DMS114 treated with DMSO at 0.1 percent for 48 hours (cell line): Measurements from ENCODE around the gene ZNF488.

Experiments used
- DNase-seq: peaks from one replicate; lab custom pipeline; 2025; ENCODE audit not compliant: unreplicated experiment; lab: John Stamatoyannopoulos, UW

The ZNF488 gene

DNA sequence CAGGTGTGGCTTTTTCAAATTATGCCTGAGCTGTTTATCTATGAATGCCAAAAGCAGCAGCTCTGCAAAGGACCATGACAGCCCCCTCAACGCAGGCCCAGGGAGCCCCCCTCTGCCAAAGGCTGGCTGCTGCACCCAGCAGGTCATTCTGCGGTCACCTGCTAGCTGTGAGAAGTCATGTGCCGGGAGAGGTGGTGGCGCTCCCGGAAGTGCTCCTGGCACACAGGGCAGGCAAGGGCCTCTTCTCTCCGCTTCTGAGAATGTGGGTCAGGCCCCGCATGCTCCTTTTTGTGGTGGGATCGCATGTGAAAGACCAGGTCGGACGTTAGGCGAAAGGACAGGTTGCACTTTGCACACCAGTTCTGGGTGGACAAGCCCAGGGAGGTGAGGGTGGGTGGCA is 16.4 kb downstream of the ZNF488 start:
- DNase-seq, result no peak

DNA sequence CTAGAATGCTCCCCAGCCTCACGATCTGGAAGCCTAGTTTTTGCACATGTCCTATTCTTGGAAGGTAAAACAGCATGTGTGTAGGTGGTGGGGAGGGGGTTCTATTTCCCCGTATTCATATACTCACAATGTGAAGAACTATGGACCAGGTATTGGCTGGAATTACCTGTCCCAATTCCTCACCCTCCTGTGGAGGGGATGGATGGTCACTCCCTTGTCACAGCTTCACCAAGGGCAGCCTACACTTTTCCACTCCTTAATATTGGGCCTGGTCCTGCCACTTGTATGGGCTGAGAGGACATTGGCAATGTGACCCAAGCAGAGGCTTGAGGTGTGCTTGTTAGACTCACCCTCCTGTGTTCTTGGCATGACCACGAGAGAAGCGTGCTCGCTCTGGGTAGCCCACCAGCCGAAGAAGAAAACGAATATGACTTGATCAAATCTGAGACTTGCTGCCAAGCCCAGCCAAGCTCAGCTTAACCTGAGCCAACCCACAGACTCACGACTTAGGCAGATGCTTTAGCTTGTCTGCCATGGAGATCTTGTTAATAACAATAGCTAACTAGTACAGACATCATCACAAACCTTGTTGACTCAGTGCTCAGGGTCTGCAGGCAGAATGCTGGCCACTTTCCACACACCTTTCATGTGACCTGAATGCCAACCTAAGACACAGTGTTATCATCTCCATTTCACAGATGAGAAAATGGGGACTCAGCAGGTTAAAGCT is 17.2 kb downstream of the ZNF488 start:
- no peak for DNase-seq

DNA sequence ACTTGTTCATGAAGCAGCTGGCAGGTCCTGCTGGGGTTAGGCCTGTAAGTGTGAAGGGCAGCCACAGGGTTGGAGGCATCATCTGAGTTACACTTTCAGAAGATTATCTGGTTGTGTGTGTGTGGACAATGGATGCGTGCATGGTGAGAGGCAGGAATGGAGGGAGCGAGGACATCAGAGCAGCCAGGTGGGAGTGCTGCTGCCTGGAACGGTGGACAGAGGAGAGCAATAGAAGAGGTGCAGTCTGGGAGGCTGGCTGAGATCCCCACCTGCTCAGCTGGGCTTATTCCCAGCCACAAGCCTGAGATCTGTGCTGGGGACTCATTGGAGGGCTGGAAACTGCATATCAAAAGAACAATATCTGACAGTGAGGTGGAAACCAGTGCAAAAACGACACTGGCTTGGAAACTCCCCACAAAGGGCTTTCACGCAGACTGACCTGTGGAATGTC is 17.9 kb downstream of the ZNF488 start:
- no peak for DNase-seq

DNA sequence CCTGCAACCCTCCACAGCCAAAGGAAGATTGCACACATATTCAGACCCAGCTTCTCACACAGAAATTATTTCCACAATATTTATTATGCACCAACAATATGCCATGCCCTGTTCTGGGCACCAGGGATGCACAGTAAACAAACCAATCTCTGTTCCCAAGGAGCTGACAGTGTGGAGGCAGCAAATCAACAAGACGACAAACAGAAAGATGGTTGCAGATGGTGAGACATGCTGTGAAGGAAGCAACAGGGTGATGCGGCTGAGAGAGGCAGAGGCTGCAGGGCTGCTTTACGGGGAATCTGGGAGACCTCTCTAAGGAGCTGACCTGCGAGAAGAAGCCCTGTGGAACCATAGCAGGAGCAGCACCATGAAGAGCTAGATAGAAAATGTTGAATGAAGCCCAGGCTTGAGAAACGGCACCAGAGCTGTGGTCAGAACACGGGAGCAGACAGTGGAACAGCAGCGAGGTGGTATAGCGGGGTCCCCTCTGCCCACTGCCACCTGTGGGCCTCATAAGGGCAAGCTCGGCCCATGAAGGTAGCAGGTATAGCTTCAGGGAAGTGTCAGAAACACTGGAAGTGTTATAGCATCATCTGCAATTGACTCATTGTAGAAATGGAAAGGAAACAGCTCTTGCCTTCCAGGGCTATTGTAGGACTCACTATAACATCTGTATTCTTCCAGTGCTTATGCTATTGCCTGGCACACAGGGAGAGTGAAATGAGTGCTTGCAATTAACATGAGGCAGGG is 18.5 kb downstream of the ZNF488 start:
- DNase-seq, result no peak

DNA sequence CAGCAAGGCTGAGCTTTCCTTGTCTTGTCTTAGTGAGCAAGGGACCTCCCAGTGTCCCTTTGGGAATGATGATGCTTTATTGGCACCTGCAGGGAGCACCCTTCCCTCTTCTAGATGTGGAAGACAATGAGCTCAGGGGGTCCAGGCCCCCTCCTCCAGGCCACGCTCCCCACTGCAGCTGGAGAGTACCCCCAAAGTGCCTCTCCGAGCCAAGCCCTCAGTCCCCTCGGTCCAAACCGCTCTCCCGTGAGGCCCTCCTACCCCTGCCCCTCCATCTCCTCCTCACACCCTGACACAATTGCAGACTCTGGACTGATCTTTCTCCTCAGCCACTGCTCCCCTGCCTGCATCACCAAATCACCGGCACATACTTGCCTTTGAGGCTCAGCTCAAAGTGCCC is 19.2 kb downstream of the ZNF488 start:
- no peak for DNase-seq

DNA sequence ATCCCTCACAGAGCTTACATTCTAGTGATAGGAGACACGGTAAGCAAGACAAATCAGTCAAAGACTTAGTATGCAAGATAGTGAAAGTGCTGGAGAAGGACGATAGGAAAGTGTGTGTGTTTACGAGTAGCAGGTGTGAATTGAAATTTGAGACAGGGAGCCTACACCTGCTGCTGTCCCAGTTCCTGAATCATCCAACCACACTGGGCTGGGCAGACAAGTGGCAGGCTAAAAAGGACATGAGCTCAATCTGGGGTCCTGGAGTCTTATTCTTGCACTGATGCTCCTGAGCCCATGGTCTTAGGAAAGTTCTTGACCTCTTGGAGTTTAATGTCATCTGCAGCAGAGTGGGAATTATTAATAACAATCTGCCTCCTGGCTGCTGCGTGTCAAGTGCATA is 19.7 kb downstream of the ZNF488 start:
- no peak for DNase-seq

DNA sequence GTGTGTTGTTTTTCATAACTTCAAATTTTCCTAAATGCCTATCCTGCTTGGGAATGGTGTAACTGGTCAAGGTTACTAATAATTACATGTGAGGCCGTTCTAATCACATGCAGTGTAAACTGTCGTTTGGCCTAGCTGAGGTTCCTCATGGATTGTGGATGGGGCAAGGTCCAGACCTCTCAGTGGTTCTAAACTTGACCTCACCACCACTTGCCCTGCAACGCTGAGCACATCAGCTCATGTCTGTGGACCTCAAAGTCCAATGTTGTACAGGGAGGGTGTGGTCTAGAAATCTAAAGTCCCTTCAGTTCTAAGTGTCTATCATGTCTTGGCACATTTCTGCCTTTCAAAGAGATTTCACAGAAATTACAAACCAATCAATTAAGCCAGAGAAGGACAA is 20.3 kb downstream of the ZNF488 start:
- DNase-seq, result no peak

DNA sequence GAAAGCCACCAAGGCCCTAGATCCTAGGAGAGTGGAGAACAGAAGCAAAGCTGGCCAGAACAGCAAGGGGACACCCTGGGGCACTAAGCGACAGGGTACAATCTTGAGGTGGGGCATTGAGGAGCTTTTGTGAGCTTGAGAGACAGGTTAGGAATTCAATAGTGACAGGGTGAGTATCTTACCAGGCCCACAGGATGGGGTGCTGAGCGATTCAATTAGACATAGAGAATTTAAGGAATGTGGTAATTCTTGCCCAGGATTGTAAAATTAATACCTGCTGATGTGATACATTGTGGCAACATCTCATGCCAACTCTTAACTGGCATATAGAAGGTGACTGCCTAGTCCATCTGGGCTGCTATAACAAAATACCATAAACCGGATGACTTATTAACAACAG is 21.9 kb downstream of the ZNF488 start:
- no peak for DNase-seq

DNA sequence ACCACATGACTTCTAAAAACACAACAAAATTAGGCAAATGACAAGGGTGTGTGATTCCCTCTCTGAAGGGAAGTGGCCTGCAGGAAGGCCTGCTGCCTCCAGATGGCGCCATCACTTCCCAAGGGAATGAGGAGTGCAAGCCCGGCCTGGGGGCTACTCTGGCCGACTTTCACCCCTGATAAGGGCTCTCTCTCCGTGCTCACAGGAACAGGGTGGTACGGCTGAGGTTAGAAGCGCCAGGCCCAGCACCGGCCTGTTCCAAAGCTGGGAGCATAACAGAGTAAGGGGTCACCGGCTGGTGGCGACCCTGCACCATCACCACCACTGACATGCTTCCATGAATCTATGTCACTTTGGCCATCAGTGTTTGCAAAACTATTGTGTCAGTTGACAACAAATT is 22.8 kb downstream of the ZNF488 start:
- no peak for DNase-seq

DNA sequence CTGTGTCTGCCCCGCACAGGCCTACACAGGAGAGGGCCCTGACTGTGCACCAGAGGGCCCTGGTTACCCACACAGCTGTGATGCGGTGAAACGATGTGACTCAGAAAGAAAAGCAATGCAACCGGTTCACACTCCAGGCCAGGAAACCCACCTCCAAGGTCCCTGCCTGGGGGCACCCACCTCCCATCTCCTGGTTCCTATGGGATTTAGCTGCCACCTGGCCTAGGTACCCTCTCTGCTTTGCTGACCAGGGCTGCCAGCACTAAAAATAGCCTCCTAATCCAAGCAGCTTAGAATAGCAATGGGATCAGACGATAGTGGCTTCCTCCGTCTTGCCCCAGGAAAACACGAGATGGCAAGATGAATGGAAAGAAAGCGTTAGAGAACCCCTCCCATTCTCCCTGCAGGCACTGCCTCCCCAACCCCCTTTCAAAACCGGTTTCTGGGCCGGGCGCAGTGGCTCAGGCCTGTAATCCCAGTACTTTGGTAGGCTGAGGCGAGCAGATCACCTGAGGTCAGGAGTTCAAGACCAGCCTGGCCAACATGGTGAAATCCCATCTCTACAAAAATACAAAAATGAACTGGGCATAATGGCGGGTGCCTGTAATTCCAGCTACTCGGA is 23.6 kb downstream of the ZNF488 start:
- no peak for DNase-seq

DNA sequence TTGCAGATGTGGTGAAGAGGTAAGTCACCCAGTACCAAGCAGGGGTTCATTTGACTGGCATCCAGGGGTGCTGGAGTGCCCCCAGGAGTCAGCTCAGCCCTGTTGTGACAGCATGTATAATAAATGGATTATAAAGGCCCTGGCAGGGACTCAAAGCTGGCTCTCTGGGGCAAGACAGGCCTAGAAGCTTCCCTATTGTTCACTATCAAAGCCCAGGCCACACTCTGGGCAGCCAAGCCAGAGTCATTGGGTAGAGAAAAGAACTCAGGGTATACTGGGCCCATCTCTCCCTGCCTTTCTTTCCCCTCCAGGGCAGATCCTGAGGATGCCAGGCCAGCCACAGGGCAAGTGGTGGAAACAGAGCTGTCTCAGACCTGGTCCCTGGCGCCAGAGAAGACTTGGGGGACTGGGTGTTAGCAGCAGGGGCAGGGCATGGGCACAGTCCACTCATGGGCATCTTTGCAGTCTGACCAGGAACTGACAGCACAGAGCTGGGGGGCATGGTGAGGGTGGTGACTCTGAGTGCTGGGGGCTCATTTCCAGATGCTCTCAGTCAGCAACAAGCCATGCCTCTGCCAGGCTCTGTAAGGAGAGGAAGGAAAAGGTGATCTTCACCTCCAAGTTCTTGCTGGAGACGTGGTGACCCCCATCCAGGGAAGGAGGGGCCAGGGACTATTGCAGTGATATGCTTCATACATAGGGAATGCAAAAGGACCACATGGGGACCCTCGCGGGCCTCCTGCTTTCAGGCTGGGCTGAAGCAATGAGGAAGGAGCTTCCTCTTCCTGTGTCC is 24.3 kb downstream of the ZNF488 start:
- no peak for DNase-seq

DNA sequence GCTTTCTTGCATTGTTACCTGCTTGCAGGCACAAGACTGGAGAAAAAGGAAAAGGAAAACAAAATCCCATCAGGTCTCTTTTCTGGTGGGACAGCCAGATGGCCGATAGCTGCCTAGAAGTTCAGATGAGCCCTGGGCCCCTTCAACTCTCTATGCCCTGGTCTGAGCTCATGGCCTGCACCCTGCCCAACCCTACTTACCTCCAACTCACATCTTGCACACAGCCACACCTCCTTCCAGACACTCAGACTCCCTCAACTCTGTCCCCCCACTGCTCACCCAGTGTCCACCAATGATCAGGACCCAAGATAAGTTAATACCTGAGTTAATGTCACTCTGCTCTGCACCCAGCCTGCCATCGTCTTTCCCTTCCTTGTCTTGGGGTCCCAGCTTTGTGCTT is 25.0 kb downstream of the ZNF488 start:
- DNase-seq, result no peak

DNA sequence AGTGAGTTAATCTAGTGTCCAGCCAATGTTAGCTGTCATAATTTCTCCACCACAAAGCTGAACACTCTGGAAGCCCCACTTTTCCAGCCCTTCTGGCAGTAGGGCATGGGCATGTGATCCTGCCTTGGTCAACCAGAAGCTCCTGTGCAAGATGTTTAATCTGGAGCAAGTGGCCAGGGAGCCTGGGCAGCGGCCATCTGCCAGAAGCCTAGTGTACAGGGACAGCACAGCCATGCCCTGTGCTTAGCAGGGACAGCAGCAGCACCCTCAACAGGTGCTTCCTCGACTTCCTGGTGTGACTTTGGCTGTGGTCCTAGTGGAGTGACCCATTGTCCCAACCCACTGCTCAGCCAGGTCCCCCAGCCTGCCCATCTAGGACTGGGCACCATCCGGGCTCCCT is 25.6 kb downstream of the ZNF488 start:
- DNase-seq, result no peak

DNA sequence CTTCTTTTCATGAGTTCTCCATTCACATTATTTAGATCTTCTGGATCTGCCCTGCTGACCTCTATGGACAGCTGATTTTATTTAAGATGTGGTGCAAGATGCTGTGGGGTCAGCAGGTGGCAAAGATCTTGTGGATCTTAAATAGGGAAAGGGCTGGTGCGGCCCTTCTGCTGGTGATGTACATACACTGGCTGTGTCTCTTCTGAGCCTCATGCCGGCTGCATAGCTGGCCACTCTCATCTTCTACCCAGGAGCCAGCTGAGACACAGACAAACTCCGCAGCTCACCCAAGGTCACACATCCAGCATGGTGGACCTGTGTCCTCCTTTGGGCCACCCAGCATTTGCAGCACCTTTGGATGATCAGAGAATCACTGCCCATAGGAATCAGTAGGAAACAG is 26.2 kb downstream of the ZNF488 start:
- DNase-seq, result no peak

DNA sequence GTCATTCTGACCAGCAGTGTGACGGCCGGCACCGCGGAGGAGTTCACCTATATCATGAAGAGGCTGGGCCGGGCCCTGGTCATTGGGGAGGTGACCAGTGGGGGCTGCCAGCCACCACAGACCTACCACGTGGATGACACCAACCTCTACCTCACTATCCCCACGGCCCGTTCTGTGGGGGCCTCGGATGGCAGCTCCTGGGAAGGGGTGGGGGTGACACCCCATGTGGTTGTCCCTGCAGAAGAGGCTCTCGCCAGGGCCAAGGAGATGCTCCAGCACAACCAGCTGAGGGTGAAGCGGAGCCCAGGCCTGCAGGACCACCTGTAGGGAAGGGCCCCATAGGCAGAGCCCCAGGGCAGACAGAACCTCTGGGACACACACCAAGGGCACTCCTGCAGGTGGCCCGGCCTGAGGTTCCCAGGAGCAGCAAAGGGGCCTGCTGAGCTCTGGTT is 26.9 kb downstream of the ZNF488 start:
- DNase-seq, result no peak

DNA sequence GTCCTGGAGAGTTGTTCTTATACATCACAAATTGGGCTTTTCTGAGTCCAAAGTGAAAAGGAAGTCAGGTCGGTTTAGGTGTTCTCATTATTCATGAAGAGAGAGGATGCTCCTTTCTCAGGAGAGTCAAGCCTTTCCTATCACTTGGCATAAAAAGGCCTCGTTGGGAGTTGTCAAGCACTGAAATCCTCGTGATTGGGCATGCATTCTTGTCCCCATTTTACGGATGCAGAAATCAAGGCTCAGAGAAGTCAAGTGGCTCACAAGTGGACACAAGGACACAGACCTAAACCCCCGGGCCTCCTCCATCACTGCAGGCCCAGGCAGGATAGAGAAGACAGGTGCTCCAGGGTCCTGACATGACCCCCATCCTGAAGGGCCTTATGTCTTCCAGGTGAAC is 27.4 kb downstream of the ZNF488 start:
- DNase-seq, result no peak

DNA sequence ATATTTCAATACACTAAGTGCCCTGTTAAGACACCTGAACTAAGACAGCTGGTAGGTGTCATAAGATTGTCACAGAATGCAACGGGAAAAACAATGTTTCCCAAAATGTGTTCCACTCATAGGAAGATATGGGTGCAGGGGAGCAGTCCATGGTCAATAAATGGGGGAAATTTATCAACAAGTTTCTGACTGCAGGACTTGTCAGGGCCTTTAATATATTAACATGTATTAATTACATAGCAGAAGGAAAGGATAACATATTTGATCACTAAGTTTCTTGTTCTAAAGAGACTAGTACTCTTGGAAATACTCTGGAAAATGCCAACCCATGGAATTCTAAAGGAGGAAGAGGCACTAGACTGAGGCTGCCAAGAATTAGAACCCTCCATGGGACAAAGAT is 29.2 kb downstream of the ZNF488 start:
- no peak for DNase-seq

DNA sequence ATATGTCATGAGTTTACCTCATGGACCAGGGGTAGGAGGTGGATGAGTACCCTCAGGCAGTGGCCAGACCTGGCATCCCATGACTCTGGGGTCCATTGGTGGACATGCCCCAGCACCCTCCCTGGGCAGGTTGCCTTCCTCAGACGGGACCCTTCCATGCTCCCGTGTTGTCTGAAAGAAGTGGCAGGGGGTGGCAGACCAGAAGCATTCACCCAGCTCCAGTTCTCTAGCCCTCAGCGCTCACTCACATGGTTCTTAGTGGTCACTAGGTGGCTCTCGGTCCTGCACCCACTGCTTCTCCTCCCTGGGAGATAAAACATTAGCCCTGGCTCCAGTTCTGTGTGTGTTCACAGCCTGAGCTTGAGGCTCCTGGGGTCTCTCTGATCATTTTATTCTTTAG is 29.9 kb downstream of the ZNF488 start:
- no peak for DNase-seq

DNA sequence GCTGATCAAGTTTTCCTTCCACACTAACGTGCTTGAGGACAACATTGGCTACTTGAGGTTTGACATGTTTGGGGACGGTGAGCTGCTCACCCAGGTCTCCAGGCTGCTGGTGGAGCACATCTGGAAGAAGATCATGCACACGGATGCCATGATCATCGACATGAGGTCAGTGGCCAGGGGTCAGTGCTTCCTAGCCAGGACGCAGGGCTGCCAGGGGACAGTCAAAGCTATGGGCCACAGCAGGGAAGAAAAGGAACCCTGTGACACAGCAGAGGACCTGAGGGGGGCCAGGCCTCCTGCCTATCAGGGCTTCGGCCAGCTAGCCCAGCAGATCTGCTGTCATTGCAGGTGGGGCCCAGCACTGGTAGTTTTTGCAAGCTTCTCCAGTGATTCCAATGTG is 30.7 kb downstream of the ZNF488 start:
- DNase-seq, result no peak

DNA sequence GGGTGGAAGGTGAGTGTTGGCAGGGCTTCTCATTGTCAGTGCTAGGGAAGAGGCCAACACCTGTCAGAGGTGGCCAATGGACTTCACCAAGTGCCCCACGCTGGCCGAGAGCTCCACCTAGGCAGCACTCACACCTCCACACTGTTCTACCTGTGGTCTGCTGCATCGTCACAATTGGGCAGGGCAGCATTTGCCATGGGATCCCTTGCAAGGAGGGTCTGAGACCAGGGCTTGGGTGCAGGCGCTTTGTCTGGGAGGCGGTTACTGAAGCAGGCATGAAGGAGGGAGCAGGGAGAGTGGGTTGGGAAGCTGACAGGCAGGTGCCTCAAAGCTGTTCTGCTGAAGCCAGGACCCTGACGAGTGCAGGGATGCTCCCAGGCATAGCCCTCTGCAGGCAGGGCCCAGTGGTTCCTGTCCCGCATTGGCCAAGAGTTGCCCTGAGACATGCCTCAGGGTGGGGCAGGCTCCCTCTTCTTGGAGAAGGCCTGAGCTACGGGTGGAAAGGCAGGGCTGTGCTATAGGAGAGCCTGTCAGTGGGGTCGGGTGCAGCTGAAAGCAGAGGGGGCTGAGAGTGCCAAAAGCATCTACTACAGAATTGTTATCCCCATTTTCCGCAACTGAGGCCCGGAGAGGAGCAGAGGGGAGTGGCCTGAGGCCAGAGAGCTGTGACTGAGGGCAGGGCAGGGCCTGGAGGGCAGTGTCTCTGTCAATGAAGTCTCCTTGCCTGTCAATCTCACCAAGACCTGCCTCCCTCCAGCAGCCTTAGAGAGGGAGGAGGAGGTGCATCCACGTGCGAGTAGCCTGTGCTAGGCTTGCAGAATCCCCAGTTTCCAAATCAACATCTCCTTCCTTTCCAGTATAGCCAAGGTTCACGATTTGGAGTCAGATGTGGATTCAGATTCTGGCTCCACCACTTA is 31.9 kb downstream of the ZNF488 start:
- no peak for DNase-seq
